BLaER1 treated with 17β-estradiol and CSF1 and Interleukin-3, amounts not matched to agents 10 nM and 100 nM (cell line): Measurements from ENCODE around the gene DTYMK.
A peak's percentile ranks its signal among the peaks of the same experiment; 100 is the strongest.

Source experiments
- H3K27ac ChIP-seq, 11 experiments: shearing (Covaris generic); formaldehyde crosslinking; 2 replicates each; pipeline ENCODE4 v1.8.1; 2022
- H3K27me3 ChIP-seq, 11 experiments: shearing (Covaris generic); formaldehyde crosslinking; 2 replicates each; pipeline ENCODE4 v1.8.1; 2022
- H3K36me3 ChIP-seq, 11 experiments: shearing (Covaris generic); formaldehyde crosslinking; 2 replicates each; pipeline ENCODE4 v1.8.1; 2022
- H3K4me1 ChIP-seq, 10 experiments: shearing (Covaris generic); formaldehyde crosslinking; 2 replicates each; pipeline ENCODE4 v1.8.1; 2022
- H3K4me2 ChIP-seq, 11 experiments: shearing (Covaris generic); formaldehyde crosslinking; 2 replicates each; pipeline ENCODE4 v1.8.1; 2022
- H3K4me3 ChIP-seq, 10 experiments: shearing (Covaris generic); formaldehyde crosslinking; 2 replicates each; pipeline ENCODE4 v1.8.1; 2022
- H3K9ac ChIP-seq, 11 experiments: shearing (Covaris generic); formaldehyde crosslinking; 2 replicates each; pipeline ENCODE4 v1.8.1; 2022
- H3K9me3 ChIP-seq, 11 experiments: shearing (Covaris generic); formaldehyde crosslinking; replicated peaks in 1 of 11; 2 replicates each; pipeline ENCODE4 v1.8.1; 2022
- H4K20me1 ChIP-seq, 11 experiments: shearing (Covaris generic); formaldehyde crosslinking; 2 replicates each; pipeline ENCODE4 v1.8.1; 2022
- Cebpa-rat ChIP-seq, 11 experiments: shearing (Covaris generic); IDR thresholded peaks; 2 replicates each; pipeline ENCODE4 v1.8.1; 2022

DTYMK gene

DNA sequence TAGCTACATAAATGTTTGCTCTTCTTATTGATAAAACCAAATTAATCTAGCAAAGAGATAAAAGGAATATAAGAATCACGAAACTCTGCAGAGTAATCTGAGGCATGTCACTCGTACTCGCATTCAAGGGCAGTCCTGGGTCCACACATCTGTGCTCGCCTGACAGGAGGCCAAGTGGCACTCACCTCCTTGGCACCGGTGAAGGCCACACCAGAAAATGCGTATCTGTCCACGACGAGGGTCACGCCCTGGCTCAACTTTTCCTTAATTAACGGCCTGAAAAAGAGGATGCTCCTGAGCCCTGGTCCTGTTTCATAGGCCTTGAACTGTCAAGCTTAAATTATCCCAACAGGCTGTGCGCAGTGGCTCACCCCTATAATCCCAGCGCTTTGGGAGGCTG, 6.6 kb downstream of the DTYMK start:
- Histone ChIP-seq H3K9me3 (no peaks in the 10 kb centered on the region), H3K27me3 (no peaks in the 10 kb centered on the region), H4K20me1 (peaks cover 0 to 77% (median 40%) of the 10 kb centered on the region in 11 experiments; a peak in 15 of 22 replicates), H3K36me3 (peaks cover 78 to 100% (median 99%) of the 10 kb centered on the region in 11 experiments), H3K9ac (peak overlapping the region in 2 of 11 experiments; percentile 10 to 19; a peak in 1 of 22 replicates), H3K4me2 (no peak overlapping the region), H3K4me1 (peaks cover 3 to 18% (median 4%) of the 10 kb centered on the region in 10 experiments; a peak in 18 of 20 replicates), H3K27ac (no peak overlapping the region), H3K4me3 (no peak overlapping the region)
- no peak for TF ChIP-seq Cebpa-rat (IDR thresholded peaks at IDR 0.05)

DNA sequence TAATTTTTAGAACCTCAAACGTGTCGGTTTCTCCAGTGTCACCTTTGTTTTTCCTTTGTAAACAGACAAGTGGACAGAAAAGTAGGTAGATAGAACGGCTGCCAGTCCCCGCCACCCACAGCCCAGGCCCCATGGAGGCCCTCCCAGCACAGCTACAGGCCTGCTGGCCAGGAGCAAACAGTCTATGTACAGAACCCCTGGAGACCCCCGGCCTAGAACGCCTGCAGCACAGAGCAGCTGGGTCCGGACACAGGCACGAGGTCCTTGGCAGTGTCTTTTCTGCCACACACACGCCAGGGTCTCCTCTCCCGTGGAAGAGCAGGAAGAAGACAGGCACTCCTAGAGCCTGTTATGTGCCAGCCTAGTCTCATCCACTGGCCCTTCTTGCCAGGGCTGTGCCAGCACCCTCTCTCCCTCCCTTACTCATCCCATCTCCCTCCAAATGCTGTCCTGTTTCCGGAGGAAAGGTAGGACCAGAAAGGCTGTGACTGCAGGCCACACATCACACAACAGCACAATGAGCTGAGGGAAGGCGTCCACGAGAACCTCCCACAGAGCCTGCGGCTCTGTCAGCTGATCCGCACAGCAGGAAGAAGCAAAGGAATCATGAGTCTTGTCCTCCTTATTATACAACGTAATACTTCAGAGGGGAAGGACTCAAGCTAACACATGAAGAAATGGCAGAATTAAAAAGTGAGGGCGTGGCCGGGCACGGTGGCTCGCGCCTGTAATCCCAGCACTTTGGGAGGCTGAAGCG, 7.7 kb downstream of the DTYMK start:
- Histone ChIP-seq H3K36me3 (peaks cover 83 to 100% (median 100%) of the 10 kb centered on the region in 11 experiments), H3K9ac (peak overlapping the region in 2 of 11 experiments; percentile 15 to 21; a peak in 2 of 22 replicates), H3K27ac (no peak overlapping the region), H4K20me1 (peaks cover 0 to 87% (median 51%) of the 10 kb centered on the region in 11 experiments; a peak in 15 of 22 replicates), H3K27me3 (no peaks in the 10 kb centered on the region), H3K4me2 (no peak overlapping the region), H3K9me3 (no peaks in the 10 kb centered on the region), H3K4me3 (no peak overlapping the region), H3K4me1 (peaks cover 0 to 16% (median 0%) of the 10 kb centered on the region in 10 experiments; a peak in 8 of 20 replicates)
- no peak for TF ChIP-seq Cebpa-rat (IDR thresholded peaks at IDR 0.05)

DNA sequence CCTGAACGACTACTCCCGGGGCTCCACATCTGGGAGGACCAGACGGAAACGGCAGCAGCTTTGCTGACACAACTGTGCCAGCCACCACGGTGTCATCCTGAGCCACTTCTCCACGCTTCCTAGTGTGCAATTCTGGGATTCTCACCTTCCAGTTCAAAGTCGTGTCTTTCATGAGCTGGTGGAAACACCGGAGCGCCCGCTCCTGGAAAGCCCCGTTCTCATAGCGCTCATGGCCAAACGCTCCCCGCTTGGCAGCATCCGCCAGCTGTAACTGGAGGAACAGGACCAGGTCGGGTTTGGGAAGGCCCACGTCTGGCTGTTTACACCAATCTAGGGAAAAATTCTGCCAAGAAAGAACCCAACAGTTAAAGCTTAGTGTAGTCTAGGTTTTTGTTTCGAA, 8.3 kb downstream of the DTYMK start:
- no peak overlapping the region for H3K4me2 ChIP-seq
- no peak overlapping the region; a peak in 1 of 22 replicates for H3K9ac ChIP-seq
- H3K4me1 ChIP-seq = peaks cover 0 to 16% (median 0%) of the 10 kb centered on the region in 10 experiments; a peak in 8 of 20 replicates
- H3K4me3 ChIP-seq = no peak overlapping the region
- peaks cover 0 to 89% (median 56%) of the 10 kb centered on the region in 11 experiments; a peak in 15 of 22 replicates for H4K20me1 ChIP-seq
- H3K27me3 ChIP-seq = no peaks in the 10 kb centered on the region
- no peak overlapping the region for H3K27ac ChIP-seq
- H3K36me3 ChIP-seq = peaks cover 82 to 100% (median 97%) of the 10 kb centered on the region in 11 experiments
- no peak for TF ChIP-seq Cebpa-rat (IDR thresholded peaks at IDR 0.05)
- no peaks in the 10 kb centered on the region for H3K9me3 ChIP-seq

DNA sequence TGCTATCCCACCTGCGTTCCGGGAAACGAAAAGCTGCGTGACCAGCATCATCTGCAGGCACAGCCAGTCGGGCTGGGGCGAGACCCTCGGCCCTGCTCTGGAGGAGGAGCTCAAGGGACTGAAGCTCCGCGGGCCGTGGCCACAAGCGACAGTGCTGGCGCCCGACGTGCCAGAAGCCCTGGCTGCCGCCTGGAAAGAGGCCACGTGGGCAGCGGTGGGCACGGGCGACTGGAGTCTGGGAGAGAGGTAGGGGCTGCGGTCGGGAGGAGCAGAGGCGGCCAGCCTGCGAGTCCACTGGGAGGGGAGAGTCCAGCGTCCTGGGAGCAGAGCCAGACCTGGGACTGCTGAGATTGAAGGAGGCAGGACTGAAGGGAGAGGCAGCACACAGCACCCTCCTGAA, 9.2 kb downstream of the DTYMK start:
- Histone ChIP-seq H3K9ac (no peak overlapping the region), H3K27me3 (no peaks in the 10 kb centered on the region), H4K20me1 (peaks cover 0 to 90% (median 61%) of the 10 kb centered on the region in 11 experiments; a peak in 15 of 22 replicates), H3K27ac (no peak overlapping the region), H3K4me1 (peaks cover 0 to 19% (median 0%) of the 10 kb centered on the region in 10 experiments; a peak in 8 of 20 replicates), H3K36me3 (peaks cover 79 to 100% (median 96%) of the 10 kb centered on the region in 11 experiments), H3K4me2 (no peak overlapping the region), H3K4me3 (no peak overlapping the region), H3K9me3 (no peaks in the 10 kb centered on the region)
- no peak for TF ChIP-seq Cebpa-rat (IDR thresholded peaks at IDR 0.05)

DNA sequence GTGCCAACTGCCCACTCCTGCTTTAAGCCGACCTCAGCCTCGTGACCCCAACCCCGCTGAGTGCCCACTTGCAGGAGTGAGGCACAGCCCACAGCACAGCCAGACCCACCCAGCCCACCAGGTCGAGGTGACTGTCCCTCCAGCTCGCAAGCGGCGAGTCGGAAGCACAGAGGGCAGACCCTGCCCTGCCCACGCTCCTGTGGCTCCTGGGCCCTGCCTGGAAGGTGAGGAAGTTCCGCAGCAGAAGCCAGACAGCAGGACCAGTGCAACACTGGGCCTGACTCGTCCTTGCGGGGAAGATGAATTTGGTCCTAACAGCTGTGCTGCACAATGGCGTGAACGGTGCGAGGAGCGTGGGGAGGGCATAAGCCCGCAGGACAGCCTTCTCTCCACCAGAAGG, 9.9 kb downstream of the DTYMK start:
- H3K36me3 ChIP-seq = peaks cover 79 to 100% (median 96%) of the 10 kb centered on the region in 11 experiments
- H3K27ac ChIP-seq = no peak overlapping the region; a peak in 1 of 22 replicates
- peaks cover 0 to 21% (median 0%) of the 10 kb centered on the region in 10 experiments; a peak in 8 of 20 replicates for H3K4me1 ChIP-seq
- no peak overlapping the region for H3K4me3 ChIP-seq
- no peak for TF ChIP-seq Cebpa-rat (IDR thresholded peaks at IDR 0.05)
- H3K9me3 ChIP-seq = no peaks in the 10 kb centered on the region
- H3K27me3 ChIP-seq = no peaks in the 10 kb centered on the region
- peaks cover 0 to 96% (median 63%) of the 10 kb centered on the region in 11 experiments; a peak in 15 of 22 replicates for H4K20me1 ChIP-seq
- H3K9ac ChIP-seq = no peak overlapping the region
- H3K4me2 ChIP-seq = no peak overlapping the region

DNA sequence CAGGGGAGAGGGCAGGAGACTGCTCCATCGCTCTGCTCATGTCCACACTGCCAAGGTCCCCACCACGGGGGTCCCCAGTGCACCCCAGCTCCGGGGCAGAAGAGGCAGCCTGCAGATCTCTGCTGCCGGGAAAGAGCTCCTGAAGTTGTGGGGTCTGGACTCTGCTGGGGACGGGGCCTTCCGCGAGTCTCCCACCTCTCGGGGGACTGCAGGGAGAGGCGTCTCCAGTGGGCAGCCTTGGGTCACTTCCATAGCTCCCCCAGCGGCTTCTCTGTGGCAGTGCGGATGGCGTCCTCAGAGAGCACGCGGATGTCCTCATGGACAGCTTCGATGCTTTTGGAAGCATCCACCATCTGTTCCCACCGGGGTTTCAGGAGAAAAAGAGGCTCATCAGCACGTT, 10.7 kb downstream of the DTYMK start:
- Histone ChIP-seq H3K36me3 (peaks cover 79 to 100% (median 96%) of the 10 kb centered on the region in 11 experiments), H4K20me1 (peaks cover 0 to 98% (median 57%) of the 10 kb centered on the region in 11 experiments; a peak in 15 of 22 replicates), H3K27me3 (no peaks in the 10 kb centered on the region), H3K9ac (no peak overlapping the region; a peak in 1 of 22 replicates), H3K27ac (no peak overlapping the region), H3K4me1 (peaks cover 0 to 16% (median 0%) of the 10 kb centered on the region in 10 experiments; a peak in 8 of 20 replicates), H3K4me3 (no peak overlapping the region), H3K4me2 (no peak overlapping the region), H3K9me3 (no peaks in the 10 kb centered on the region)
- TF ChIP-seq Cebpa-rat (IDR thresholded peaks at IDR 0.05) = no peak

DNA sequence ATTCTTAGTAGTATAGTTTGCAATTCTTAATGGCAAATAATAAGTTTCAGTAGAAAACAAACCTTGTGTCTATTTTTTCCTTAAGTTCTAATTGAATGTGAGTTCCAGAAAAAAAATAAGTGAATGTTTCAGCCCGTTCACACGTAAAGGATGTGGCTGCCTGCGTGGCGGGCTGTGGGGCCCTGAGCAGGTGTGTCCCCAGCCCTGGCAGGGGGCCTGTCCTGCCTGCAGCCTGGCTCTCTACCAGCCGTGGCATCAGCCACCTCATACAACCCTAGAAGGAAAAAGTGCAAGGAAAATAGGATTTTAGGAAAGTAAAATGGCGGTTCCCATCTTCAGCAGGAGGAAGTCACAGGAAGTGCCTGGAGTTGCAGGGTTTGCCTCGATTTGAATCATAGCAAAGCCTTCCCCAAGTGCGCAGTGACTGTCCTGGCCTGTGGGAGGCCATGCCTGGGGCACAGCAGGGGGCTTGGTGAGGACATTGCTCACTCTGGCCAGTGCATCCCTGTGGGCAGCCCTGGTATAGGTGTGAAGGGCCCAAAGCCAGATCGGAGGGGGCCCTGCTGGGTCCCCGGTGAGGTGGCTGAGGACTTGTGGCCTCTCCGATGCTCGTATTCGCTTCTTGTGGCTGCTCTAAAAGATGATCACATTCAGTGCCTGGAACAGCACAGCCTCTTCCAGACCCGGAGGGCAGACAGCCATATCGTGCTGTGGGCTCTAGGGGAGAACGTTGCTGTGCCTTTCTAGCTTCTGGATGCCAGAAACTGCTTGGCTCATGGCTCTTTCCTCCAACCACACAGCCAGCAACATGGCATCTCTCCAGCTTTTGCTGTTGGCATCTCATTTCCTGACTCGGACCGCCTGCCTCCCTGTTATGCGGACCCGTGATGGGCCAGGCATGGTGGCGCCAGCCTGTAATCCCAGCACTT, 12.6 kb downstream of the DTYMK start:
- Histone ChIP-seq H4K20me1 (peaks cover 0 to 93% (median 52%) of the 10 kb centered on the region in 11 experiments; a peak in 14 of 22 replicates), H3K27ac (no peak overlapping the region), H3K4me1 (0 out of 20 replicates have a peak, but pooled peaks cover 0 to 7% (median 0%) of the 10 kb centered on the region in 10 experiments), H3K27me3 (no peaks in the 10 kb centered on the region), H3K9me3 (no peaks in the 10 kb centered on the region), H3K4me3 (no peak overlapping the region), H3K36me3 (peaks cover 83 to 100% (median 95%) of the 10 kb centered on the region in 11 experiments), H3K4me2 (no peak overlapping the region), H3K9ac (peak overlapping the region in 1 of 11 experiments; percentile 1; a peak in 3 of 22 replicates)
- no peak for TF ChIP-seq Cebpa-rat (IDR thresholded peaks at IDR 0.05)

DNA sequence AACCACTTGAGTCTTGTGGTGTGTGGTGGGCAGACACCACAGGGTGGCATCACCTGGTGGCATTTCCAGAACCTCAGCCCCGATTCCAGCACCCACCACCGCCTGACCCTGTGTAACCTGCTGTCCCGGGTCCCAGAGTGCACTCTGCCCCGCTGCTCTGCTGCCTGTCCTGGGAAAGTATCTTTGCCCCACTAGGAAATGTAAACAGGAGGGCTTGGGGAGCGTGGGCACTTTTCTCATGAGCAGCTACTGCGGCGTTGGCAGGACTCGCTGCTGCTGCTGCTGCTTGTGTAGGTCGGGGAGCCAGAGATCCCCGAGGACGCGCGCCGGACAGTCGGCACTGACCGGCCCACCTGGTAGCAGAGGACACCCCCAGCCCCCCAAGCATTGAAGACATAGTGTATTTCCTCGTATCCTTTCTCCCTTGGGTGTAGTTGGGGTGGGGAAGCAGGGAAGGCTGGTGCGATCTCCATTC, 13.4 kb downstream of the DTYMK start:
- TF ChIP-seq Cebpa-rat (IDR thresholded peaks at IDR 0.05) = no peak
- Histone ChIP-seq H3K27ac (0 out of 22 replicates have a peak overlapping the region, but pooled peaks of 1 of the 11 experiments have one; percentile 20), H3K9ac (no peak overlapping the region; a peak in 1 of 22 replicates), H3K4me3 (no peak overlapping the region), H3K36me3 (peaks cover 85 to 100% (median 95%) of the 10 kb centered on the region in 11 experiments), H3K27me3 (no peaks in the 10 kb centered on the region), H4K20me1 (peaks cover 0 to 89% (median 44%) of the 10 kb centered on the region in 11 experiments; a peak in 14 of 22 replicates), H3K9me3 (no peaks in the 10 kb centered on the region), H3K4me2 (no peak overlapping the region), H3K4me1 (0 out of 20 replicates have a peak, but pooled peaks cover 0 to 7% (median 0%) of the 10 kb centered on the region in 10 experiments)
